Prostate gland (tissue), 2 donors: Measurements from ENCODE around the gene ZNF429. TPM values are rescaled to one million over a fixed set of nuclear protein-coding genes. Genes with fewer than 3 reads are reported as not detected.
"Not testable (repeated sequence)": the region's sequence is repeated elsewhere in the genome, so short reads cannot be mapped to it uniquely, and the experiment has no call there.

Experiments used
- DNase-seq: peaks from one replicate; pipeline ENCODE4 v3.0.0-alpha.2; 2019; ENCODE audit warnings: low spot score
- H3K27ac ChIP-seq, 2 donors: fragments of 200-600 bp; sonication (generic); 2 replicates each; pipeline ENCODE4 v1.5.1; 2017 to 2019
- H3K27me3 ChIP-seq: fragments of 200-600 bp; sonication (generic); replicated peaks from 2 replicates; pipeline ENCODE4 v1.5.1; 2019; ENCODE audit not compliant: insufficient read depth
- H3K36me3 ChIP-seq, 2 donors: fragments of 200-600 bp; sonication (generic); 1 replicate in 1 of 2; 2 replicates in 1 of 2; pipeline versions ENCODE4 v1.5.1 to v1.8.1; 2017 to 2019
- H3K4me1 ChIP-seq: fragments of 200-600 bp; sonication (generic); replicated peaks from 2 replicates; pipeline ENCODE4 v1.5.1; 2019
- H3K4me3 ChIP-seq, 2 donors: fragments of 200-600 bp; sonication (generic); 2 replicates each; pipeline ENCODE4 v1.5.1; 2017 to 2019
- H3K9me3 ChIP-seq: fragments of 200-600 bp; sonication (generic); 2 replicates; pipeline ENCODE4 v1.5.1; 2017
- POLR2A ChIP-seq: fragments of 450-650 bp; IDR thresholded peaks from one replicate; pipeline ENCODE4 v1.6.1; 2016; ENCODE audit warnings: antibody characterized with exemption, mild to moderate bottlenecking
- POLR2AphosphoS5 ChIP-seq: sonication (generic); formaldehyde crosslinking; IDR thresholded peaks from one replicate; pipeline ENCODE4 v1.6.1; 2017; ENCODE audit warnings: antibody characterized with exemption
- WGBS: methylation state at CpG from one replicate; pipeline ENCODE4 v1.1.5; 2018; 5-methylcytosine and 5-hydroxymethylcytosine counted together
- intact Hi-C: fragments of 100-400 bp; cut with DNase I; formaldehyde crosslinking; loops from one replicate; pipeline ENCODE4 v1.14.2; 2022
- total RNA-seq, 2 donors: library from RNA; depleted of rRNA; stranded (reverse); fragments of >200 nt; gene quantifications; one replicate each; pipeline ENCODE4 v1.1.0, GENCODE V29; 2016
- TF ChIP-seq, protein P1 (sequence below), 4 experiments: fragments of 200-600 bp in 2 of 4; fragments of 450-650 bp in 2 of 4; sonication (generic) in 2 of 4; IDR thresholded peaks; 1 replicate in 3 of 4; 2 replicates in 1 of 4; pipeline ENCODE4 v1.5.1; 2016 to 2019; ENCODE audit warnings: antibody characterized with exemption in 4 of 4, mild to moderate bottlenecking in 2 of 4, moderate library complexity in 2 of 4

ZNF429 gene
- total RNA-seq, 2 donors from 2014 or later, result 22.7 TPM

DNA sequence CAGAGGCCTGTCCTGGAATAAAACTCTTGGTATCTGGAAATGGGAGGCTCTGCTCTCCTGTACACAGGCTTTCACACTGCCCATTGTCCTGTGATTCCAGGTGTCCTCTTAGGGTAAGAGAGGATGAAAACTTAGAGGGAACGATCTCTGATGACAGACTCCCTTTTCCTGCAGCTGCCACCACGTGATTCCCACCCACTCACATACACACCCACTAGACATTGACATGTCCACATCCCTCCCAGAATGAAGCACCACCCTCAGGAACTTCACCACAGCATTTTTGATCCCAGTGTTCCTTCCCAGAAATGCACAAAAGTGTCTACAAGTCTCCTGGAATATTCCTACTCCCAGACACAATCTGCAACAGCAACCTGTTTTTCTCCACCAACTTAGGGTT, 8.2 kb downstream of the ZNF429 start:
- Histone ChIP-seq H3K4me3 (no peak overlapping the region), H3K9me3 (no peaks in the 10 kb centered on the region), H3K36me3 (no peaks in the 10 kb centered on the region), H3K4me1 (no peaks in the 10 kb centered on the region), H3K27me3 (no peaks in the 10 kb centered on the region), H3K27ac (no peak overlapping the region)
- TF ChIP-seq POLR2A (no peak), POLR2AphosphoS5 (no peak)
- TF ChIP-seq, protein P1, sequence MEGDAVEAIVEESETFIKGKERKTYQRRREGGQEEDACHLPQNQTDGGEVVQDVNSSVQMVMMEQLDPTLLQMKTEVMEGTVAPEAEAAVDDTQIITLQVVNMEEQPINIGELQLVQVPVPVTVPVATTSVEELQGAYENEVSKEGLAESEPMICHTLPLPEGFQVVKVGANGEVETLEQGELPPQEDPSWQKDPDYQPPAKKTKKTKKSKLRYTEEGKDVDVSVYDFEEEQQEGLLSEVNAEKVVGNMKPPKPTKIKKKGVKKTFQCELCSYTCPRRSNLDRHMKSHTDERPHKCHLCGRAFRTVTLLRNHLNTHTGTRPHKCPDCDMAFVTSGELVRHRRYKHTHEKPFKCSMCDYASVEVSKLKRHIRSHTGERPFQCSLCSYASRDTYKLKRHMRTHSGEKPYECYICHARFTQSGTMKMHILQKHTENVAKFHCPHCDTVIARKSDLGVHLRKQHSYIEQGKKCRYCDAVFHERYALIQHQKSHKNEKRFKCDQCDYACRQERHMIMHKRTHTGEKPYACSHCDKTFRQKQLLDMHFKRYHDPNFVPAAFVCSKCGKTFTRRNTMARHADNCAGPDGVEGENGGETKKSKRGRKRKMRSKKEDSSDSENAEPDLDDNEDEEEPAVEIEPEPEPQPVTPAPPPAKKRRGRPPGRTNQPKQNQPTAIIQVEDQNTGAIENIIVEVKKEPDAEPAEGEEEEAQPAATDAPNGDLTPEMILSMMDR (IDR thresholded peaks at IDR 0.05), result no peak
- no peak for DNase-seq
- intact Hi-C loops, result no loop called here
- 62% methylated on average over 2 of the region's 2 CpGs for WGBS

DNA sequence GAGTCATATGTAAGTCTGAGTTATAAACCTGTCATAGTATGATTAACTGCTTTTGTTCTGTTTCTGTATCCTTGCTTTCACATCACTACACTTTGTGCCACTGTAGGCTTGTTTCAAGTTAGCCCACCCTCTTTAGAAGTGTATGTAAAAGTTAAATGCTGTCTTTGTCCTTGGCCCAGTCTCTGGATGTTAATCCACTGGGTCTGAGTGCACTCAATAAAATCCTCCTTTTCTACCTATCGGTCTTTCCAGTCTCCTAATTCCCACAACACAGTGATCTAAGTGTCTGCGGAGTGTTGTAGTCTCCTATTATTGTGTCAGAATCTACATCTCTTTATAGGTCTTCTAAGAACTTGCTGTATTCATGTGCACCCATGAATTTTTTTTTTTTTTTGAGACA, 14.1 kb downstream of the ZNF429 start:
- H3K27me3 ChIP-seq, result no peaks in the 10 kb centered on the region
- 98% methylated on average over 2 of the region's 2 CpGs for WGBS
- intact Hi-C loops, result no loop called here
- TF ChIP-seq POLR2AphosphoS5 (no peak), POLR2A (no peak)
- TF ChIP-seq, protein P1 (IDR thresholded peaks at IDR 0.05), result no peak
- no peaks in the 10 kb centered on the region for H3K9me3 ChIP-seq
- H3K4me3 ChIP-seq, result no peak overlapping the region
- no peak for DNase-seq
- H3K27ac ChIP-seq, result no peak overlapping the region
- peaks cover 0 to 11% of the 10 kb centered on the region in 2 donors for H3K36me3 ChIP-seq
- H3K4me1 ChIP-seq, result no peaks in the 10 kb centered on the region

DNA sequence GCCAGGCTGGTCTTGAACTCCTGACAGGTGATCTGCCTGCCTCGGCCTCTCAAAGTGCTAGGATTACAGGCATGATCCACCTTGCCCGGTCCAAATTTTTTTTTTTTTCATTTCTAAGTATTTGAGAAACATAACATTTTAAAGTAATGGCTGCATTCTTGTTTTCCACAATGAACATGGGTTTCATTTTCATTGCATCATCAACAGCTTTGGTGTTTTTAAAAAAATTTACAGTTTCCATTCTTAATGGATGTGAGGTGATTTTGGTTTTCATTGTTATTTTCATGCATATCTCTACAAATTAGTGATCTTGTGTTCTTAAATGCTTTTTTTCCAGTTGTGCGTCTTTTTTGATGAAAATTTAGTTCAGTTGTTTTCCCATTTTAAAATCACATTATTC, 27.5 kb downstream of the ZNF429 start:
- H3K4me3 ChIP-seq, result no peak overlapping the region
- DNase-seq, result no peak
- H3K4me1 ChIP-seq, result no peaks in the 10 kb centered on the region
- peaks cover 0 to 10% of the 10 kb centered on the region in 2 donors for H3K36me3 ChIP-seq
- no peak for TF ChIP-seq POLR2AphosphoS5
- TF ChIP-seq POLR2A, result no peak
- TF ChIP-seq, protein P1 (IDR thresholded peaks at IDR 0.05), result no peak
- WGBS, result 100% methylated on average over 3 of the region's 3 CpGs
- intact Hi-C loops, result no loop called here
- H3K9me3 ChIP-seq, result no peaks in the 10 kb centered on the region
- no peaks in the 10 kb centered on the region for H3K27me3 ChIP-seq
- H3K27ac ChIP-seq, result no peak overlapping the region

DNA sequence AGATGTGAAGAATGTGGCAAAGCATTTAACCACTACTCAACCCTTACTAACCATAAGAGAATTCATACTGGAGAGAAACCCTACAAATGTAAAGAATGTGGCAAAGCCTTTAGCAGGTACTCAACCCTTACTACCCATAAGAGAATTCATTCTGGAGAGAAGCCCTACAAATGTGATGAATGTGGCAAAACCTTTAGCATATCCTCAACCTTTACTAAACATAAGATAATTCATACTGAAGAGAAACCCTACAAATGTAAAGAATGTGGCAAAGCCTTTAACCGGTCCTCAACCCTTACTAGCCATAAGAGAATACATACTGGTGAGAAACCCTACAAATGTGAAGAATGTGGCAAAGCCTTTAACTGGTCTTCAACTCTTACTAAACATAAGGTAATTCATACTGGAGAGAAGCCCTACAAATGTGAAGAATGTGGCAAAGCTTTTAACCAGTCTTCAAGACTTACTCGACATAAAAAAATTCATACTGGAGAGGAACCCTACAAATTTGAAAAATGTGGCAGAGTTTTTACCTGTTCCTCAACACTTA, 31.4 kb downstream of the ZNF429 start:
- H3K36me3 ChIP-seq, H3K9me3 ChIP-seq, intact Hi-C loops, H3K27me3 ChIP-seq, H3K4me1 ChIP-seq, H3K27ac ChIP-seq, DNase-seq, H3K4me3 ChIP-seq: not testable (repeated sequence)
- WGBS, result 97% methylated on average over 2 of the region's 2 CpGs

DNA sequence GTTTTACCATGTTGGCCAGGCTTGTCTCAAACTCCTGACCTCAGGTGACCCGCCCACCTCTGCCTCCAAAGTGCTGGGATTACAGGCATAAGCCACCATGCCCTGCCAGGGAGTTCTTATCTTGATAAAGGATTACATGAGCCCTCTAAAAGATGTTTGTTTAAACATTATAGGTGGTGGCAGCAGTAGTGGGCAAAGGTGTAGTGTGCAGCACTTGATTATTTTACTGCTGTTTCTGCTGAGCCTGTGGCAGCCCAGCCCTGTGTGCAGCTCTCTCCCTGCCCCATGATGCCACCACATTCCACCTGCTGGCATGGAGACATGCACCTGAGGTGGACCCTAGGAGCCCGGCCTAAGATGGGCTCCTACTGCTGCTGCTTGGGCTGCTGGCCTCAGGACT, 54.0 kb downstream of the ZNF429 start:
- intact Hi-C loops, result no loop called here
- Histone ChIP-seq H3K36me3 (no peaks in the 10 kb centered on the region), H3K27me3 (no peaks in the 10 kb centered on the region), H3K4me1 (no peaks in the 10 kb centered on the region), H3K4me3 (no peak overlapping the region), H3K9me3 (no peaks in the 10 kb centered on the region), H3K27ac (no peak overlapping the region)
- DNase-seq, result no peak
- WGBS, result 90% methylated on average over 2 of the region's 2 CpGs
- TF ChIP-seq POLR2AphosphoS5 (no peak), POLR2A (no peak)
- TF ChIP-seq, protein P1 (IDR thresholded peaks at IDR 0.05), result no peak
